KMS-11 (cell line): ENCODE data around the gene NUDT12.

Experiments
- H2AFZ ChIP-seq: fragments of 200-600 bp; sonication (generic); 2 replicates; pipeline ENCODE4 v1.6.1; 2016; ENCODE audit warnings: antibody characterized with exemption, mixed run types, low read depth
- H3K27ac ChIP-seq: fragments of 200-600 bp; sonication (generic); 2 replicates; pipeline ENCODE4 v1.6.1; 2016; ENCODE audit warnings: mild to moderate bottlenecking, mixed run types
- H3K27me3 ChIP-seq: fragments of 200-600 bp; sonication (generic); 2 replicates; pipeline ENCODE4 v1.6.1; 2017; ENCODE audit warnings: mild to moderate bottlenecking, low read depth, mixed run types, moderate library complexity; ENCODE audit not compliant: insufficient read depth
- H3K36me3 ChIP-seq: fragments of 200-600 bp; sonication (generic); 2 replicates; pipeline ENCODE4 v1.6.1; 2017; ENCODE audit warnings: mild to moderate bottlenecking, mixed run types; ENCODE audit not compliant: insufficient read depth
- H3K4me1 ChIP-seq: fragments of 200-600 bp; sonication (generic); 2 replicates; pipeline ENCODE4 v1.6.1; 2016; ENCODE audit warnings: mild to moderate bottlenecking, low read depth, mixed run types; ENCODE audit not compliant: poor library complexity, severe bottlenecking
- H3K4me2 ChIP-seq: fragments of 200-600 bp; sonication (generic); 2 replicates; pipeline ENCODE4 v1.7.0; 2016; ENCODE audit warnings: mild to moderate bottlenecking, mixed run types
- H3K4me3 ChIP-seq: fragments of 200-600 bp; sonication (generic); IDR thresholded peaks from 2 replicates; pipeline ENCODE4 v1.6.1; 2017; ENCODE audit warnings: low read depth, low read length, mixed read lengths; ENCODE audit not compliant: insufficient read depth
- H3K79me2 ChIP-seq: fragments of 200-600 bp; sonication (generic); 2 replicates; pipeline ENCODE4 v1.6.1; 2016; ENCODE audit warnings: low read depth, mixed run types; ENCODE audit not compliant: insufficient read depth
- H3K9ac ChIP-seq: fragments of 200-600 bp; sonication (generic); 2 replicates; pipeline ENCODE4 v1.6.1; 2016; ENCODE audit warnings: mild to moderate bottlenecking, mixed run types
- H4K20me1 ChIP-seq: fragments of 200-600 bp; sonication (generic); 2 replicates; pipeline ENCODE4 v1.6.1; 2016; ENCODE audit warnings: mild to moderate bottlenecking, mixed run types; ENCODE audit not compliant: insufficient read depth
- TF ChIP-seq, protein P1 (sequence below): fragments of 200-600 bp; sonication (generic); conservative IDR thresholded peaks from 2 replicates; pipeline ENCODE4 v1.6.1; 2017; ENCODE audit warnings: low read depth, mild to moderate bottlenecking, antibody characterized with exemption, low read length, moderate library complexity, mixed read lengths

NUDT12 gene

DNA sequence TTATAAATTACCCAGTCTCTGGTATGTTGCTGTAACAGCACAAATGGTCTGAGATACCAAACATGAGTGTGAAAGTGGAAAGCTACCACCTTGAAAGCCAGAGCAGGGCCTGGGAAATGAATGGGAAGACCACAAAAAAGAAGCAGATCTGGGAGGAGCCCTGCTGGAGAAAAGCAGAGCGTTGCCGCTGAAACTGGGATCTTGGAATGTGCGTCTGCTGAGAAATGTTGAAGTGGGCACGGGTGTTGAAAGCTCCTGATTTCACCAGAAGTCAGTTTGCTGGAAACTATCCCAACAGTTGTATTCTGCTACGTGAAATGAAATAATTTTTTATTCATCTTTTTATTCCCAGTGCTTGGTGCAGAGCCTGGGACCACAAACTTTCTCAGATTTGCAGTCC, 40.0 kb downstream of the NUDT12 start:
- H3K4me2 ChIP-seq: no peak overlapping the region
- H3K27ac ChIP-seq: no peak overlapping the region

DNA sequence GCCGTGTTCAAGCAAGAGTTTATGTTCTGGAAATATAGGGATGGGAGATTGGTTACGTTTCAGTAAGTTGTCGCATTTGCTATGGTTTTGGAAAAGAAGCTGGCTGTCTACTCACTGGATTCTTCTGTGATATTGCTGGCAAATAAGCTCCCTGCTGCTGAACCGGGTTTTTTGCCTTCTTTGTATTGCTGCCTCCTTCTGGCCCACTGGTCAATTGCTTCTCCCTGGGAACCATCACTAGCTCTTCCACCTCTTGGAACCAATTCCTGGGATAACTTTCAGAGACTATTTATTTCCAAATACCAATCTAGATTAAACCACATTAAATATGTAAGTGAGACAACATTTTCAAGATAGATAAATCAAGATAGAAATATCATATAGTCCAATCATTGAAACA, 43.0 kb downstream of the NUDT12 start:
- Histone ChIP-seq H3K4me2 (no peak overlapping the region), H3K79me2 (no peaks in the 10 kb centered on the region), H4K20me1 (no peaks in the 10 kb centered on the region), H3K27ac (no peak overlapping the region), H2AFZ (no peak overlapping the region), H3K4me3 (no peak overlapping the region), H3K4me1 (peaks cover 5% of the 10 kb centered on the region), H3K36me3 (no peaks in the 10 kb centered on the region), H3K9ac (no peak overlapping the region), H3K27me3 (no peaks in the 10 kb centered on the region)
- TF ChIP-seq, protein P1, sequence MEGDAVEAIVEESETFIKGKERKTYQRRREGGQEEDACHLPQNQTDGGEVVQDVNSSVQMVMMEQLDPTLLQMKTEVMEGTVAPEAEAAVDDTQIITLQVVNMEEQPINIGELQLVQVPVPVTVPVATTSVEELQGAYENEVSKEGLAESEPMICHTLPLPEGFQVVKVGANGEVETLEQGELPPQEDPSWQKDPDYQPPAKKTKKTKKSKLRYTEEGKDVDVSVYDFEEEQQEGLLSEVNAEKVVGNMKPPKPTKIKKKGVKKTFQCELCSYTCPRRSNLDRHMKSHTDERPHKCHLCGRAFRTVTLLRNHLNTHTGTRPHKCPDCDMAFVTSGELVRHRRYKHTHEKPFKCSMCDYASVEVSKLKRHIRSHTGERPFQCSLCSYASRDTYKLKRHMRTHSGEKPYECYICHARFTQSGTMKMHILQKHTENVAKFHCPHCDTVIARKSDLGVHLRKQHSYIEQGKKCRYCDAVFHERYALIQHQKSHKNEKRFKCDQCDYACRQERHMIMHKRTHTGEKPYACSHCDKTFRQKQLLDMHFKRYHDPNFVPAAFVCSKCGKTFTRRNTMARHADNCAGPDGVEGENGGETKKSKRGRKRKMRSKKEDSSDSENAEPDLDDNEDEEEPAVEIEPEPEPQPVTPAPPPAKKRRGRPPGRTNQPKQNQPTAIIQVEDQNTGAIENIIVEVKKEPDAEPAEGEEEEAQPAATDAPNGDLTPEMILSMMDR: no peak

More for the DNA sequence above, 40.0 kb downstream of the NUDT12 start:
- Histone ChIP-seq H3K9ac (no peak overlapping the region), H3K4me1 (no peaks in the 10 kb centered on the region), H3K4me3 (no peak overlapping the region), H3K27me3 (no peaks in the 10 kb centered on the region), H2AFZ (no peak overlapping the region), H4K20me1 (no peaks in the 10 kb centered on the region), H3K79me2 (no peaks in the 10 kb centered on the region), H3K36me3 (no peaks in the 10 kb centered on the region)
- TF ChIP-seq, protein P1: no peak

DNA sequence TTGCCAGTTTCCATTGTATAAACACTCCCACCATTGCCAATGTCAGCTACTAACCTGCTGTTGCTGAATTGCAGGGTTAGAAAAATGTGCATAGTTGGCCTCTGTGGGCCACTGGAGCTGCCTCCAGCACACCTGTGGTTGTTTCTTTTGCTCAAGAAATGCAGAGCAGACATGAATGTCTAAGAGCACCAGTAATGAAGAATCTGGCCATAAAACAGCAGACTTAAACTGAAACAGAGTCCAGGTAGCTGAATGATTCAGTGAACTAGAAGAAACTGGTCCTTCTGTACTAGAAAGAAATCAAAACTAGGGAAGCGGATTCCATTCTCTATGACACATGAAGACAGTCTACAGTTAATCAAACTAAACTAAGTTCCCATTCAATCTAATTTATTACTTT, 48.2 kb downstream of the NUDT12 start:
- Histone ChIP-seq H3K27ac (no peak overlapping the region; the same call in 1 of the 2 replicates), H4K20me1 (no peaks in the 10 kb centered on the region), H3K27me3 (no peaks in the 10 kb centered on the region), H3K79me2 (no peaks in the 10 kb centered on the region), H3K9ac (no peak overlapping the region), H2AFZ (no peak overlapping the region), H3K4me2 (no peak overlapping the region), H3K4me1 (peaks cover 23% of the 10 kb centered on the region), H3K36me3 (no peaks in the 10 kb centered on the region), H3K4me3 (no peak overlapping the region)
- TF ChIP-seq, protein P1: no peak

DNA sequence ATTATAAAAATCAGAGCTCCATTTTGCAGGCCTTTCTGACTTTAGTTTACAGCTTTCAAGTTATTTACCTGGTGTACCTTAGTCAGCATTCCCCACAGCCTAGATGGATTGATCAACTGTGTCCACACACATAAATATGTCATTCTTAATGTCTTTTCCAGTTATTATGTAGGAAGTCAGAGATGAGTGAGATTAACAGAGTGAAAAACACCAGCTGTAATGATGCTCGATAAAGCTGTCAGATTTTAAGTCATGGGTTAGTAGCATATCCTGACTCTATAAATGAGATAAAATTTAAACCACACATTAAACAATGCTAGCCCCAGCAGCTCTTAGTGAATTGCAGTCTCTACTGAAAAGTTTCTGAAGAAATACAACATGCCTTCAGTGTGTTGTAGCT, 48.9 kb downstream of the NUDT12 start:
- TF ChIP-seq, protein P1: no peak
- Histone ChIP-seq H3K4me3 (no peak overlapping the region), H3K9ac (no peak overlapping the region), H3K4me2 (no peak overlapping the region), H3K36me3 (no peaks in the 10 kb centered on the region), H2AFZ (no peak overlapping the region), H4K20me1 (no peaks in the 10 kb centered on the region), H3K79me2 (no peaks in the 10 kb centered on the region), H3K27me3 (no peaks in the 10 kb centered on the region), H3K27ac (no peak overlapping the region; the same call in 1 of the 2 replicates), H3K4me1 (peaks cover 23% of the 10 kb centered on the region)

DNA sequence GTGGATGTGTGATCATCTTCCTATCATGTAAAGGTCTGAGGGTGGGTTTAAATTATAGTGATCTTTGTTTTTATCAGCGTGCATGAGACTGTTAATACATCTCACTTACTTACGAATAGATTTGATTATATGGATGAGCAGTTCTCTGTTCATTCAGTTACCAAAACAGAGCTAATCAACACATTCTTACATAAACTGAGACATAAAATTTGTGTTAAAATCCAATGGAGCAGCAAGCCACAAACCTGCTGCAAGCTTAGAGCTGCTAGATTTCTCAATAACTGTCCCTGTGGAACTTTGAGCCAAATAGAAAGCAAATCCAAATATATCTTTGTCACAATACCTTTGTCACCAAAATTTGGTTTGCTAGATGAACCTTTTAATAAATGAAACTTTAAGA, 50.1 kb downstream of the NUDT12 start:
- no peak overlapping the region for H2AFZ ChIP-seq
- peaks cover 23% of the 10 kb centered on the region for H3K4me1 ChIP-seq
- no peak overlapping the region for H3K4me3 ChIP-seq
- H3K79me2 ChIP-seq: no peaks in the 10 kb centered on the region
- H3K27ac ChIP-seq: no peak overlapping the region
- H4K20me1 ChIP-seq: no peaks in the 10 kb centered on the region
- TF ChIP-seq, protein P1: no peak
- no peaks in the 10 kb centered on the region for H3K27me3 ChIP-seq
- H3K9ac ChIP-seq: no peak overlapping the region
- H3K4me2 ChIP-seq: no peak overlapping the region
- no peaks in the 10 kb centered on the region for H3K36me3 ChIP-seq
